ENCODE measurements around the gene IGLL5.

The IGLL5 gene

GRCh38 chr22:22887621-22888503 lies at the start of gene IGLL5:
TSS of gene IGLL5 (plus strand) at chr22:22887816. CDS start at chr22:22888054, 238 bp downstream.
- DNase-seq, result no peak

DNA sequence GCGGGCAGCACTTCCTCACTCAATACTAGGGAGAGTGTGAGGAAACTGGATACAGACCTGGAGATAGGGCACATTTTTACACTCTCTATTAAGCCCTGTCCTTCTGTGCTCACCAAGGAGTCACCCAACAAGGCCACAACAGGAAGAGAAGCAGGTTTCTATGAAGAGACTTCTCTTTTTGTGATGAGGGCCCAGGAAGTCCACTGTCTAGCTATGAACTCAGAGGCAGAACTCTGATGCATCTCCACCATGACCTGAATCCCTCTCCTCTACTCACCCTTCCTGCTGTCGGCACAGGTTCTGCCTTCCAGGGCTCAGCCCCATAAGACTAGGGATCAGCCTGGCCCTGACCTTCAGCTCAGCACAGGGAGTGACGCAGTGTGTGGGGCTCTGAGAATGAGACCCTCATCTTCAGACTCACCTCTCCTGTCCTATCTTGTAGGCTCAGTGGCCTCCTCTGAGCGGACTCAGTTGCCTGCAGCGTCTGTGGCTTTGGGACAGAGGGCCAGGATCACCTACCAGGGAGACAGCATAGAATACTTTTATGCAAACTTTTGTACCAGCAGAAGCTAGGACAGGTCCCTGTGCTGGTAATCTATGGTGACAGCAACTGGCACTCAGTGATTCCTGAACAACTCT lies 49.3 kb upstream of the IGLL5 start:
- DNase-seq, result no peak

DNA sequence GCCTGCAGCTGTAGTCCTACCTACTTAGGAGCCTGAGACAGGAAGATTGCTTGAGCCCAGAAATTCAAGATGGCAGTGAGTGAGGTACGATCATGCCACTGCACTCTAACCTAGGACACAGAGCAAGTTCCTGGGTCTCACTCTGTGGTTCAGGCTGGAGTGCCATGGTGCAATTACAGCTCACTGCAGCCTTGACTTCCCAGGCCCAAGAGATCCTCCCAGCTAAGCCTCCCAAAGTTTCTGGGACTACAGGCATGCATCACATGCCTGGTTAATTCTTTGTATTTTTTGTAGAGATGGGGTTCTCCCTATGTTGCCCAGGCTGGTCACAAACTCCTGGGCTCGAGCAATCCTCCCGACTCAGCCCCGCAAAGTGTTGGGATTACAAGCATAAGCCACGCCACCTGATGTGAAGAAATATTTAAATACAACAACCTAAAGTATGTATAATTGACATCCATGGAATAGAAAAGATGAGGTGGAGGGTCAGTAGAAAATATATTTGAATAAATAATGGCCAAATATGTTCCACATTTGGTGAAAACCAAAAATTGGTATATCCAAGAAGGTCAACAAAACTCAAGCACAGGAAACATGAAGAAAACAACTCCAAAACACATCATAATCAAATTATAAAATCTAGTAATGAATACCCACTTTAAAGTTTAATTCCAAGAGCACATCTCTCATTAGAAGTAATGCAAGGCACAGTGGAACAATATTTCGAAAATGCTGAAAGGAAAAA lies 47.9 kb upstream of the IGLL5 start:
- DNase-seq, result no peak

DNA sequence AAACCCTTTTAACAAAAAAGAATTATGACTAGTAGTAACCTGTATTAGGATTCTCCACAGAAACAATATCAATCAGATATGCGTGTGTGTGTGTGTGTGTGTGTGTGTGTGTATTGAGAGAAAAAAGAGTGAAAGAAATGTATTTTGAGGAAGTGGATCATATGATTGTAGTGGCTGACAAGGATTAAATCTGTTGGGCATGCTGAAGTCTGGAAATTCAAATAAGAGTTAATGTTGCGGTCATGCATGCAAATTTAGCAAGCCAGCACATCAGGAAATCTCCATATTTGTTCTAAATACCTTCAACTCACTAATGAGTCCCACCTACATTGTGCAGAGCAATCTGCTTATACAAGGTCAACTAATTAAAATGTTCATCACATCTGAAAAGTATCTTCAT lies 46.8 kb upstream of the IGLL5 start:
- no peak for DNase-seq

DNA sequence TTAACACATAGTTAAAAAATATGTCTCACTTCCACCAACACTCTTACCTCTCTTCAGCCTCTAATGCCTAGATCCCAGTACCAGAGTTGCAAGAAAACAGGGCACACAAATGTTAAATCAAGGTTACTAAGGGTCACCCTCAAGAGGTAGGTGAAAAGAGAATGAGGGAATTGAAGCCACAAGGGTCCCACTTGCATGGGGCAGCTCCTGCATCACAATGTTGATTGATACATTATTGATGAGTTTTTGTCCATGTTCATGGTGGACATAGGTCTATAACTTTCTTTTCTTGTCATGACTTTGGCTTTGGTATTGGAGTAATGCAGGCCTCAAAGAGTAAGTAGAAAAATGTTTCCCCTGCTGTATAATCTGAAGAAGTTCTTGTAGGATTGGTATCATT lies 46.0 kb upstream of the IGLL5 start:
- no peak for DNase-seq

GRCh38 chr22:22842085-22842484 lies 45.5 kb upstream of the IGLL5 start:
- no peak for DNase-seq

- no peak for DNase-seq
These were observed 43.8 kb upstream of the IGLL5 start for GRCh38 chr22:22843848-22844247.

DNA sequence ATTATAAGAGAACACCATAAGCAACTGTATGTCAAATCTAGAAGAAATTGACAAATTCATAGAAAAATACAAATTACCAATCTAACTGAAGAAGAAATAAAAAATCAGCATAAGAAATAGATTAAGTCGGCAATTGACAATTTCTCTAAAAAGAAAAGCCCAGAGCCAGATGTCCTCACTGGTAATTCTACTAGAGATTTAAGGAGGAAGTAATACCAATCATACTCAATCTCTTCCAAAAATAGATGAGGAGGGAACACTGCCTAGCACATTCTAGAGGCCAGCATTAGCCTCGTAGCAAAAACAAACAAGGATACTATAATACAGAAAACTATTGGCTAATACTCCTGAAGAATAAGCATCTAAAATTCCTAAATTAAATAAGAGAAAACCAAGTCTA lies 40.4 kb upstream of the IGLL5 start:
- DNase-seq, result no peak

GRCh38 chr22:22848364-22848866 lies 39.2 kb upstream of the IGLL5 start:
- DNase-seq, result peak; percentile 81

DNA sequence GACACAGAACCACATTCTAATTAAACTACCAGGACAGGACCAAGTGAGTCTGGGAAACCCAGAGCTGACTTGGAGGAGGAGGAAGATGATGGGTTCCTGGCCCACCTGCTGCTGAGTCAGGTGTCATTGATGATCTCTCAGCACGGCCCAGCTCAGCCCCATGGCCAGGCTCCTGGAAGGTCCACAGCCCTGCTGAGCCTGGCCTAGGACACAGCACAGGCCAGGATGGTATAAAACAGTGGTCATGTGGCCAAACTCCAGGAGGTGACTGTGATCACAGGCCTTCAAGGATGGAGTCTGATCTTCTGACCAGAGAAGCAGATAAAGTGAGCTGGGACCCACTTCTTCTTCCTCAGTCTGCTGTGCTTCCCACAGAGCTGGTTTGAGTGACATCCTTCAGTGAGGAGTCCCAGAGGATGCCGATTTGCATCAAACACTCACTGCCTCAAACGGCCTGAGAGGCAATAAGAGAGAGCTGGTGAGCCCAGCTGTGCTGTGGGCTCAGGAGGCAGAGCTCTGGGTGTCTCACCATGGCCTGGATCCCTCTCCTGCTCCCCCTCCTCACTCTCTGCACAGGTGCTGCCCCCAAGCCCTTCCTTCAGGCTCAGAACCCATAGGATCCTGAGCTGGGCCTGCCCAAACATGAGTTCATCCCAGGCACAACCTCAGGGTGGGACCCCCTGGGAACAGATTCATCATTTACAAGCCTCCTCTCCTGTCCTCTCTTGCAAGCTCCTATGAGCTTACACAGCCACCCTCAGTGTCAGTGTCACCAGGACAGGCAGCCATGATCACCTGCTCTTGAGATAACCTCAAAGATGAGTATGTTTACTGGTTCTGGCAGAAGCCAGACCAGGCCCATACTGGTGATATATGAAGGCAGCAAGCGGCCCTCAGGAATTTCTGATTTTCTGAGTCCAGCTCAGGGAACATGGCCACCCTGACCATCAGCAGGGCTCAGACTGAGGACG lies 37.7 kb upstream of the IGLL5 start:
- DNase-seq, result no peak

- no peak for DNase-seq
These were observed 35.6 kb upstream of the IGLL5 start for GRCh38 chr22:22851969-22852368.

DNA sequence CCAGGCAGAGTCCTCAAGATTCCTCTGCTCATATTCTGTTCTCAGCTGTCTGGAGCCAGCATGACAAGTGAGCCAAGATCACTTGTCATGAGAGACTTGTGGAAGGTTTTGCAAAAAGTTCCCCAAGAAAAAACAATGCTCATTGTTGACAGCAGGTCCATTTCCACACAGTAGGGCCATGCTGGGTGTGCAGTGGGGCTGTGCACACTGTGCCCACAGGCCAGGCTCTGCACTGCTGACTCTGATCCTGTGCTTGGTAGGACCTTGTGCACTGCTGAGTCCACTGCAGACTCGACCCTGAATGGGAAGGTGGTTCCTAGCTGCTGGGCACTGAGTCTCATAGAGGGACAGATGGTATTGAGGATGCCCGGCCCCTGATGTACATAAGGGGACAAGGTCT lies 33.9 kb upstream of the IGLL5 start:
- DNase-seq, result no peak

DNA sequence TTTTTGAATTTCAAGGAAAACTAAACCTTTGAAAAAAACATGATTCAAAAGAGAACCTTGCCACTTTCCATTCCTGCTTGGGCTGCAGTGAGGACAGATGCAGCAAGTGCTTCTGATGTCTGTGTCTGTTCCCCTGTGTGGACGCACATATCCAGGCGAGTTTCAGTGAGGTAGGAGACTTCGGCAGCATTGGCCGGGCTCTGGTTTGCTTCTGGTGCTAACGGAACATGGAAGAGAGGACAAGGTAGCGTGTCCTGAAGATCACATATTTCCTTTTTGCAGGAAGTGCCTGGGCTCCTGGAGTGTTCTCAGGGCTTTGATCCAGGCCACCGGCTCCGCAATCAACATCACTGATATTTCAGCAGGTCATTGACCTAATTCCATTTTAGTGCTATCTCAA lies 33.1 kb upstream of the IGLL5 start:
- DNase-seq, result no peak

GRCh38 chr22:22855085-22855484 lies 32.5 kb upstream of the IGLL5 start:
- DNase-seq, result no peak

DNA sequence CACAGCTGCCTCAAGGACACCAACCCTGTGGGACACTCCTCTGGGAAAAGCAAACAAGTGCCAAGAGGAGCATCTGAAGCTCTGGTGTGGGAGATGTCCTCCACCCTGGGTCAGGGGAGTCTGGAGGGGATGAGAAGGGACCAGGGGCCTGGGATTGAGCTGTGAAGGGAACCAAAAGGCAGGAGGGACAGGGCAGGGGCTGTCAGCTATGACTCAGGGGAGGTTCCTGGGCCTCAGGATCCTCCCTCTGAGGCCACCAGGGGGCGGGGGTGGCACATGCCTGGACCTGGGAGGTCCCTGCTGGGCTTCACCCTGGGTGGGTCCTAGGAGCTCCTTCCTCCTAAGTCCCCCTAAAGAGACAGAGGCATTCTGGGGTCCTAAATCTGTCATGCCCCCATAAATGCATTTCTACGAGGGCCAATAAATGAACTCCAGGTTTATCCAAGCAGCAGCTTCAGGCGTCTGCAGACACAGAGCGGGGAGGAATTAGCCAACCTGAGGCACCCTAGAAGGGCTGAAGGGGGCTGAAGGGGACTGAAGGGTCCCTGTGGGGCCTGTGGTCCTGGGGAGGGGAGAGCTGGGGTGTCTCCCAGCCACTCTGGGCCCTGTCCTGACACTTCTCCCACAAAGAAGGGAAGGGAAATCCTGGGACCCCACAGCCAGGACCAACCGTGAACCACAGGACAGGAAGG lies 31.9 kb upstream of the IGLL5 start:
- no peak for DNase-seq

GRCh38 chr22:22856364-22856763 lies 31.3 kb upstream of the IGLL5 start:
- no peak for DNase-seq

- no peak for DNase-seq
These were observed 30.6 kb upstream of the IGLL5 start for GRCh38 chr22:22856885-22857606.

- DNase-seq, result no peak
These were observed 29.7 kb upstream of the IGLL5 start for GRCh38 chr22:22857607-22858558.

DNA sequence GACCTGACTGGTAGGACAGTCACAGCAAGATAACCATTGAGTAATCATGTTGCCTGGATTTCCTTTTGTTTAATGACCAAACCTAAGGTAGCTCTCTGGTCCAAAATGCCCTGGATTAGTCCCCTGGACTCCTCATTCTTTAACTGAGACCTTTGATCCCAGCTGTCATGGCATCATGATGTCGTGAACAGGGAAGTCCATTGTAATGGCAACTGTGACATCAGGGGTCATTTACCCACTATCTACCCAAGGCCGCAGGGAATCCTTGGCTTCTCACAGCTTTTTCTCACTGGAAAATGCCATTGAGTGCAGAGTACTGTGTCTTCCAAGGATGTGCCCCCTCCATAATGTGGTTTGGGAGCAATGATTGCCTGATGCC lies 29.1 kb upstream of the IGLL5 start:
- DNase-seq, result no peak

GRCh38 chr22:22863001-22863400 lies 24.6 kb upstream of the IGLL5 start:
- no peak for DNase-seq
